HEK293 (cell line): Measurements from ENCODE around the gene SPAAR.

Source experiments
- CTCF ChIA-PET: fragments of 350-600 bp; formaldehyde crosslinking; extraction: SDS; loops from one replicate; lab custom pipeline; 2021; ENCODE audit warnings: antibody characterized with exemption; lab: Yijun Ruan, JAX
- POLR2A ChIA-PET: fragments of 300-600 bp; formaldehyde crosslinking; extraction: SDS; loops from one replicate; lab custom pipeline; 2020; ENCODE audit warnings: antibody characterized with exemption, inconsistent platforms; lab: Yijun Ruan, JAX
- H3K27ac ChIP-seq: fragments of 200-500 bp; sonication (Bioruptor generic); 2 replicates; pipeline ENCODE4 v1.5.1; 2014; ENCODE audit warnings: low read depth, low read length, control low read depth, inconsistent platforms; ENCODE audit errors: extremely low read depth
- H3K36me3 ChIP-seq, 2 experiments: fragments of 200-500 bp in 1 of 2; sonication (Bioruptor generic) in 1 of 2; 1 replicate in 1 of 2; 2 replicates in 1 of 2; pipeline ENCODE4 v1.5.1; 2014 to 2017; ENCODE audit warnings: inconsistent platforms in 2 of 2, low read length in 2 of 2; ENCODE audit not compliant: control insufficient read depth in 2 of 2, insufficient read depth in 1 of 2
- H3K4me1 ChIP-seq: fragments of 200-500 bp; sonication (Bioruptor generic); 2 replicates; pipeline ENCODE4 v1.5.1; 2014; ENCODE audit warnings: mild to moderate bottlenecking, low read length, inconsistent platforms; ENCODE audit not compliant: control insufficient read depth, insufficient read depth
- H3K4me3 ChIP-seq: 2 replicates; pipeline ENCODE4 v1.5.1; 2011; ENCODE audit warnings: low read depth, mild to moderate bottlenecking, control low read depth, low read length, moderate library complexity
- H3K9me3 ChIP-seq: fragments of 200-500 bp; sonication (Bioruptor generic); 2 replicates; pipeline ENCODE4 v1.5.1; 2014; ENCODE audit warnings: low read depth, low read length, inconsistent platforms; ENCODE audit not compliant: control insufficient read depth, insufficient read depth
- GLI4 ChIP-seq: fragments of 450-650 bp; formaldehyde crosslinking; IDR thresholded peaks from 2 replicates; pipeline ENCODE4 v1.5.1; 2016; ENCODE audit warnings: missing biosample characterization, missing genetic modification characterization
- KLF9 ChIP-seq: fragments of 450-650 bp; formaldehyde crosslinking; IDR thresholded peaks from 2 replicates; pipeline ENCODE4 v1.5.1; 2016; ENCODE audit warnings: missing biosample characterization, missing genetic modification characterization, low read depth
- MYNN ChIP-seq: fragments of 450-650 bp; formaldehyde crosslinking; IDR thresholded peaks from 2 replicates; pipeline ENCODE4 v1.5.1; 2016; ENCODE audit warnings: missing biosample characterization, missing genetic modification characterization, borderline replicate concordance
- OVOL3 ChIP-seq: fragments of 450-650 bp; formaldehyde crosslinking; IDR thresholded peaks from 2 replicates; pipeline ENCODE4 v1.5.1; 2016; ENCODE audit warnings: missing biosample characterization, missing genetic modification characterization
- SP7 ChIP-seq: fragments of 450-650 bp; formaldehyde crosslinking; IDR thresholded peaks from 2 replicates; pipeline ENCODE4 v1.5.1; 2016; ENCODE audit warnings: missing biosample characterization, missing genetic modification characterization
- WT1 ChIP-seq: fragments of 450-650 bp; formaldehyde crosslinking; IDR thresholded peaks from 2 replicates; pipeline ENCODE4 v1.5.1; 2016; ENCODE audit warnings: missing biosample characterization, missing genetic modification characterization
- ZBTB1 ChIP-seq: fragments of 450-650 bp; formaldehyde crosslinking; IDR thresholded peaks from 2 replicates; pipeline ENCODE4 v1.5.1; 2016; ENCODE audit warnings: missing biosample characterization, missing genetic modification characterization
- ZIC2 ChIP-seq: fragments of 450-650 bp; formaldehyde crosslinking; IDR thresholded peaks from 2 replicates; pipeline ENCODE4 v1.5.1; 2016; ENCODE audit warnings: missing biosample characterization, missing genetic modification characterization
- ZNF132 ChIP-seq: fragments of 450-650 bp; formaldehyde crosslinking; IDR thresholded peaks from 2 replicates; pipeline ENCODE4 v1.5.1; 2017; ENCODE audit warnings: missing biosample characterization, missing genetic modification characterization, borderline replicate concordance
- ZNF239 ChIP-seq: fragments of 450-650 bp; formaldehyde crosslinking; IDR thresholded peaks from 2 replicates; pipeline ENCODE4 v1.5.1; 2016; ENCODE audit warnings: missing biosample characterization, missing genetic modification characterization
- ZNF837 ChIP-seq: fragments of 450-650 bp; formaldehyde crosslinking; IDR thresholded peaks from 2 replicates; pipeline ENCODE4 v1.5.1; 2016; ENCODE audit warnings: missing biosample characterization, missing genetic modification characterization
- ZSCAN16 ChIP-seq: fragments of 450-650 bp; formaldehyde crosslinking; IDR thresholded peaks from 2 replicates; pipeline ENCODE4 v1.5.1; 2016; ENCODE audit warnings: missing biosample characterization, missing genetic modification characterization
- TF ChIP-seq, protein P1 (sequence below): fragments of 450-650 bp; formaldehyde crosslinking; IDR thresholded peaks from 2 replicates; pipeline ENCODE4 v1.5.1; 2016; ENCODE audit warnings: missing biosample characterization, missing genetic modification characterization
- TF ChIP-seq, protein P2 (sequence below): fragments of 450-650 bp; formaldehyde crosslinking; conservative IDR thresholded peaks from 2 replicates; pipeline ENCODE4 v1.5.1; 2016; ENCODE audit warnings: low read depth, missing biosample characterization, missing genetic modification characterization
- TF ChIP-seq, protein P3 (sequence below): IDR thresholded peaks from 2 replicates; pipeline ENCODE4 v1.6.1; 2011; ENCODE audit warnings: mild to moderate bottlenecking, low read depth, low read length, borderline replicate concordance
- TF ChIP-seq, protein P4 (sequence below): fragments of 450-650 bp; formaldehyde crosslinking; IDR thresholded peaks from 2 replicates; pipeline ENCODE4; 2016; ENCODE audit warnings: missing biosample characterization, missing genetic modification characterization

Gene SPAAR

DNA sequence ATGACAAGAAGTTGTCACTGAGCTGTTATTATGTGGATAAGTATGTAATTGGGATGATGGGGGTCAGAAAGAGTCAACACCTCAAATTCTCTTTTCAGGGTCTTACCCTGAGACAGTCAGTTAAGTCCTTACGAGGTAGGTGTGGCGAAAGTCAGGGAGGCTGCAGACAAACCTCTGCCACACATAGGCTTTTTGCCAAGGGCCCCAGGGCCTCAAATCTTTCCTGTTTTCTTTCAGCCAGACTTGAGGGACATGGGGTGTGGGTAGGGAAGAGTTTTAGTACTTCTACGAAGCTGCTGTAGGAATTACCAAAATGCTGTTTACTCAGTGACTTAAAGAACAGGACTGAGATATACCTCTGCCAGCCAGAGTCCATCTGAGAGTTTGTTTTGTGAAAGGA lies 34.9 kb downstream of the SPAAR start (continued):
- TF ChIP-seq, protein P1, sequence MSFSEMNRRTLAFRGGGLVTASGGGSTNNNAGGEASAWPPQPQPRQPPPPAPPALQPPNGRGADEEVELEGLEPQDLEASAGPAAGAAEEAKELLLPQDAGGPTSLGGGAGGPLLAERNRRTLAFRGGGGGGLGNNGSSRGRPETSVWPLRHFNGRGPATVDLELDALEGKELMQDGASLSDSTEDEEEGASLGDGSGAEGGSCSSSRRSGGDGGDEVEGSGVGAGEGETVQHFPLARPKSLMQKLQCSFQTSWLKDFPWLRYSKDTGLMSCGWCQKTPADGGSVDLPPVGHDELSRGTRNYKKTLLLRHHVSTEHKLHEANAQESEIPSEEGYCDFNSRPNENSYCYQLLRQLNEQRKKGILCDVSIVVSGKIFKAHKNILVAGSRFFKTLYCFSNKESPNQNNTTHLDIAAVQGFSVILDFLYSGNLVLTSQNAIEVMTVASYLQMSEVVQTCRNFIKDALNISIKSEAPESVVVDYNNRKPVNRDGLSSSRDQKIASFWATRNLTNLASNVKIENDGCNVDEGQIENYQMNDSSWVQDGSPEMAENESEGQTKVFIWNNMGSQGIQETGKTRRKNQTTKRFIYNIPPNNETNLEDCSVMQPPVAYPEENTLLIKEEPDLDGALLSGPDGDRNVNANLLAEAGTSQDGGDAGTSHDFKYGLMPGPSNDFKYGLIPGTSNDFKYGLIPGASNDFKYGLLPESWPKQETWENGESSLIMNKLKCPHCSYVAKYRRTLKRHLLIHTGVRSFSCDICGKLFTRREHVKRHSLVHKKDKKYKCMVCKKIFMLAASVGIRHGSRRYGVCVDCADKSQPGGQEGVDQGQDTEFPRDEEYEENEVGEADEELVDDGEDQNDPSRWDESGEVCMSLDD (tag by site-specific recombination): no peak
- no peak for TF ChIP-seq ZBTB1 (tag by site-specific recombination)
- TF ChIP-seq GLI4 (tag by site-specific recombination): no peak
- TF ChIP-seq SP7 (tag by site-specific recombination): no peak
- no peak for TF ChIP-seq WT1 (tag by site-specific recombination)
- TF ChIP-seq ZNF239 (tag by site-specific recombination): no peak
- no peak for TF ChIP-seq MYNN (tag by site-specific recombination)
- no peak for TF ChIP-seq ZNF837 (tag by site-specific recombination)

DNA sequence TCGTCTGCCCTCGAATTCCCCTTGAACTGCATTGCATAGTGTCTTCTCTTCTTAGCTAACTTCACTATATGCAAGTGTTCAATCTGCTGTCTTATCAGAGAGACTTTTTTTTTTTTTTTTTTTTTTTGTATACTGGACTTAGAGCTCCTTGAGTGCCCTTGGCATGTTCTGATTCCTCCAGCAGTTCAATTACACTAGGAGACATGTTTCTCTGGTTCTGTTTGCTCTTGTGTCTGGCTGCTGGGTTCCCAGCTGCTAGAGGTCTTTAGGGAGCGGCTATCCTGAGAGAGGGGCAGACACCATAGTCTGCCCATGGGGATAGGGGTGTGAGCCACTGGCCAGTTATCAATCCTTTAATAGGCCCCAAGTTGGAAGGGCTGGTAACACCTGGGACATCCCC lies 35.6 kb downstream of the SPAAR start:
- Histone ChIP-seq H3K9me3 (no peaks in the 10 kb centered on the region), H3K4me3 (no peak overlapping the region), H3K4me1 (no peaks in the 10 kb centered on the region), H3K27ac (no peak overlapping the region), H3K36me3 (no peaks in the 10 kb centered on the region)
- TF ChIP-seq, protein P2, sequence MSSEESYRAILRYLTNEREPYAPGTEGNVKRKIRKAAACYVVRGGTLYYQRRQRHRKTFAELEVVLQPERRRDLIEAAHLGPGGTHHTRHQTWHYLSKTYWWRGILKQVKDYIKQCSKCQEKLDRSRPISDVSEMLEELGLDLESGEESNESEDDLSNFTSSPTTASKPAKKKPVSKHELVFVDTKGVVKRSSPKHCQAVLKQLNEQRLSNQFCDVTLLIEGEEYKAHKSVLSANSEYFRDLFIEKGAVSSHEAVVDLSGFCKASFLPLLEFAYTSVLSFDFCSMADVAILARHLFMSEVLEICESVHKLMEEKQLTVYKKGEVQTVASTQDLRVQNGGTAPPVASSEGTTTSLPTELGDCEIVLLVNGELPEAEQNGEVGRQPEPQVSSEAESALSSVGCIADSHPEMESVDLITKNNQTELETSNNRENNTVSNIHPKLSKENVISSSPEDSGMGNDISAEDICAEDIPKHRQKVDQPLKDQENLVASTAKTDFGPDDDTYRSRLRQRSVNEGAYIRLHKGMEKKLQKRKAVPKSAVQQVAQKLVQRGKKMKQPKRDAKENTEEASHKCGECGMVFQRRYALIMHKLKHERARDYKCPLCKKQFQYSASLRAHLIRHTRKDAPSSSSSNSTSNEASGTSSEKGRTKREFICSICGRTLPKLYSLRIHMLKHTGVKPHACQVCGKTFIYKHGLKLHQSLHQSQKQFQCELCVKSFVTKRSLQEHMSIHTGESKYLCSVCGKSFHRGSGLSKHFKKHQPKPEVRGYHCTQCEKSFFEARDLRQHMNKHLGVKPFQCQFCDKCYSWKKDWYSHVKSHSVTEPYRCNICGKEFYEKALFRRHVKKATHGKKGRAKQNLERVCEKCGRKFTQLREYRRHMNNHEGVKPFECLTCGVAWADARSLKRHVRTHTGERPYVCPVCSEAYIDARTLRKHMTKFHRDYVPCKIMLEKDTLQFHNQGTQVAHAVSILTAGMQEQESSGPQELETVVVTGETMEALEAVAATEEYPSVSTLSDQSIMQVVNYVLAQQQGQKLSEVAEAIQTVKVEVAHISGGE: no peak
- TF ChIP-seq ZNF132 (tag by site-specific recombination) (no peak), GLI4 (tag by site-specific recombination) (no peak), KLF9 (tag by site-specific recombination) (no peak), ZIC2 (tag by site-specific recombination) (no peak), ZSCAN16 (no peak), OVOL3 (tag by site-specific recombination) (no peak)
- TF ChIP-seq, protein P3, sequence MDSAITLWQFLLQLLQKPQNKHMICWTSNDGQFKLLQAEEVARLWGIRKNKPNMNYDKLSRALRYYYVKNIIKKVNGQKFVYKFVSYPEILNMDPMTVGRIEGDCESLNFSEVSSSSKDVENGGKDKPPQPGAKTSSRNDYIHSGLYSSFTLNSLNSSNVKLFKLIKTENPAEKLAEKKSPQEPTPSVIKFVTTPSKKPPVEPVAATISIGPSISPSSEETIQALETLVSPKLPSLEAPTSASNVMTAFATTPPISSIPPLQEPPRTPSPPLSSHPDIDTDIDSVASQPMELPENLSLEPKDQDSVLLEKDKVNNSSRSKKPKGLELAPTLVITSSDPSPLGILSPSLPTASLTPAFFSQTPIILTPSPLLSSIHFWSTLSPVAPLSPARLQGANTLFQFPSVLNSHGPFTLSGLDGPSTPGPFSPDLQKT: no peak
- TF ChIP-seq, protein P4, sequence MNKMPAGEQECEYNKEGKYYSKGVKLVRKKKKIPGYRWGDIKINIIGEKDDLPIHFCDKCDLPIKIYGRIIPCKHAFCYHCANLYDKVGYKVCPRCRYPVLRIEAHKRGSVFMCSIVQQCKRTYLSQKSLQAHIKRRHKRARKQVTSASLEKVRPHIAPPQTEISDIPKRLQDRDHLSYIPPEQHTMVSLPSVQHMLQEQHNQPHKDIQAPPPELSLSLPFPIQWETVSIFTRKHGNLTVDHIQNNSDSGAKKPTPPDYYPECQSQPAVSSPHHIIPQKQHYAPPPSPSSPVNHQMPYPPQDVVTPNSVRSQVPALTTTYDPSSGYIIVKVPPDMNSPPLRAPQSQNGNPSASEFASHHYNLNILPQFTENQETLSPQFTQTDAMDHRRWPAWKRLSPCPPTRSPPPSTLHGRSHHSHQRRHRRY (tag by site-specific recombination): no peak
- ChIA-PET POLR2A (interaction anchor here (1.6 kb wide), 1 partner anchor 39 kb away, joined by 6 read pairs; the partner anchor contains the start of gene HRCT1), CTCF (interaction anchor here (0.7 to 4.6 kb wide), 20 partner anchors 11 to 1350 kb away, joined by 3 to 85 read pairs (median 8); partner anchors contain the start of gene HRCT1)
